Neuronal stem cell (in vitro differentiated cells): Measurements from ENCODE around the gene SLC6A19.

Source experiments
- DNase-seq: peaks from one replicate; pipeline ENCODE4 v3.0.0-alpha.2; 2013; ENCODE audit warnings: low spot score
- H2AFZ ChIP-seq: one replicate; pipeline ENCODE4 v1.6.1; 2013; ENCODE audit warnings: mild to moderate bottlenecking, low read length, inconsistent platforms
- H2AK5ac ChIP-seq: 2 replicates; pipeline ENCODE4 v1.6.1; 2013; ENCODE audit warnings: low read depth, mild to moderate bottlenecking, inconsistent platforms, low read length, moderate library complexity, mixed read lengths
- H2BK120ac ChIP-seq: 2 replicates; pipeline ENCODE4 v1.6.1; 2013; ENCODE audit warnings: low read depth, mild to moderate bottlenecking, inconsistent platforms, low read length, moderate library complexity, mixed read lengths
- H2BK12ac ChIP-seq: one replicate; pipeline ENCODE4 v1.6.1; 2013; ENCODE audit warnings: low read length, inconsistent platforms
- H2BK15ac ChIP-seq: 2 replicates; pipeline ENCODE4 v1.6.1; 2013; ENCODE audit warnings: mild to moderate bottlenecking, low read length, inconsistent platforms, mixed read lengths
- H2BK5ac ChIP-seq: one replicate; pipeline ENCODE4 v1.6.1; 2013; ENCODE audit warnings: inconsistent platforms, mild to moderate bottlenecking, low read length, moderate library complexity
- H3K14ac ChIP-seq: one replicate; pipeline ENCODE4 v1.6.1; 2013; ENCODE audit warnings: low read length, inconsistent platforms
- H3K18ac ChIP-seq: 2 replicates; pipeline ENCODE4 v1.6.1; 2013; ENCODE audit warnings: low read length, inconsistent platforms
- H3K23ac ChIP-seq: 2 replicates; pipeline ENCODE4 v1.6.1; 2013; ENCODE audit warnings: low read depth, mild to moderate bottlenecking, mixed read lengths, low read length, inconsistent platforms; ENCODE audit not compliant: poor library complexity
- H3K27ac ChIP-seq: replicated peaks from 3 replicates; pipeline ENCODE4 v1.5.1; 2013; ENCODE audit warnings: low read length, inconsistent platforms
- H3K27me3 ChIP-seq, 3 experiments: 2 replicates each; pipeline ENCODE4 v1.6.1; 2013; ENCODE audit warnings: low read length in 3 of 3, mild to moderate bottlenecking in 2 of 3, inconsistent platforms in 1 of 3, low read depth in 1 of 3, mixed read lengths in 1 of 3, moderate library complexity in 1 of 3; ENCODE audit not compliant: control insufficient read depth in 3 of 3, insufficient read depth in 3 of 3
- H3K36me3 ChIP-seq, 2 donors: replicated peaks in 1 of 2; 2 replicates each; pipeline ENCODE4 v1.6.1; 2013; ENCODE audit warnings: low read length in 2 of 2; ENCODE audit not compliant: control insufficient read depth in 2 of 2, insufficient read depth in 2 of 2
- H3K4ac ChIP-seq: 2 replicates; pipeline ENCODE4 v1.6.1; 2013; ENCODE audit warnings: inconsistent platforms, mild to moderate bottlenecking, low read length, moderate library complexity
- H3K4me1 ChIP-seq, 2 donors: 1 replicate in 1 of 2; 2 replicates in 1 of 2; pipeline ENCODE4 v1.6.1; 2013; ENCODE audit warnings: low read length in 2 of 2, low read depth in 1 of 2; ENCODE audit not compliant: control insufficient read depth in 2 of 2, insufficient read depth in 1 of 2
- H3K4me2 ChIP-seq: one replicate; pipeline ENCODE4 v1.6.1; 2013; ENCODE audit warnings: mild to moderate bottlenecking, low read length, inconsistent platforms; ENCODE audit not compliant: insufficient read depth, poor library complexity, severe bottlenecking
- H3K4me3 ChIP-seq, 2 donors: 2 replicates each; pipeline ENCODE4 v1.5.1; 2013; ENCODE audit warnings: low read length in 2 of 2, mild to moderate bottlenecking in 2 of 2, inconsistent platforms in 1 of 2, moderate library complexity in 1 of 2
- H3K79me1 ChIP-seq: one replicate; pipeline ENCODE4 v1.6.1; 2013; ENCODE audit warnings: low read depth, mild to moderate bottlenecking, inconsistent platforms, low read length, moderate library complexity
- H3K9ac ChIP-seq: one replicate; pipeline ENCODE4 v1.6.1; 2013; ENCODE audit warnings: mild to moderate bottlenecking, low read depth, low read length, inconsistent platforms; ENCODE audit not compliant: poor library complexity
- H3K9me3 ChIP-seq, 2 donors: replicated peaks in 1 of 2; 2 replicates each; pipeline versions ENCODE3 to v1.6.1; 2013; ENCODE audit warnings: low read length in 2 of 2, mild to moderate bottlenecking in 2 of 2, inconsistent platforms in 1 of 2, low read depth in 1 of 2, mixed read lengths in 1 of 2, moderate library complexity in 1 of 2; ENCODE audit not compliant: control insufficient read depth in 2 of 2, insufficient read depth in 1 of 2
- H4K8ac ChIP-seq: one replicate; pipeline ENCODE4 v1.6.1; 2013; ENCODE audit warnings: low read depth, mild to moderate bottlenecking, inconsistent platforms, low read length, moderate library complexity
- H4K91ac ChIP-seq: one replicate; pipeline ENCODE4 v1.6.1; 2013; ENCODE audit warnings: low read length, low read depth, mild to moderate bottlenecking, inconsistent platforms; ENCODE audit not compliant: poor library complexity
- WGBS, 2 donors: extraction: QIAGEN DNeasy Blood & Tissue Kit; methylation state at CpG; one replicate each; pipeline ENCODE4 v1.1.7; 2013; ENCODE audit warnings: missing lambda C conversion rate in 2 of 2, mixed read lengths in 1 of 2; ENCODE audit not compliant: insufficient read length in 2 of 2, insufficient replicate concordance in 1 of 2; ENCODE audit errors: extremely low coverage in 2 of 2; 5-methylcytosine and 5-hydroxymethylcytosine counted together

SLC6A19 gene

GRCh38 chr5:1272201-1272600, 70.8 kb downstream of the SLC6A19 start:
- Histone ChIP-seq H3K79me1 (no peaks in the 10 kb centered on the region), H2BK12ac (no peak overlapping the region), H3K23ac (no peak overlapping the region), H3K9ac (no peak overlapping the region), H3K4me1 (no peaks in the 10 kb centered on the region), H3K4me3 (no peak overlapping the region), H3K9me3 (peaks cover 0 to 2% of the 10 kb centered on the region in 2 donors), H4K91ac (no peak overlapping the region), H2BK5ac (no peak overlapping the region), H3K27ac (no peak overlapping the region), H3K4ac (no peak overlapping the region), H2BK120ac (no peak overlapping the region), H3K27me3 (no peaks in the 10 kb centered on the region), H3K14ac (no peak overlapping the region), H4K8ac (no peak overlapping the region), H3K18ac (no peak overlapping the region), H2AFZ (no peak overlapping the region), H2AK5ac (no peak overlapping the region), H2BK15ac (no peak overlapping the region), H3K4me2 (no peak overlapping the region), H3K36me3 (peaks cover 0 to under 1% of the 10 kb centered on the region in 2 donors)
- DNase-seq, result no peak
- WGBS, 2 donors, result no CpG with 5 or more reads among the region's 21 CpGs

GRCh38 chr5:1273745-1274144, 72.3 kb downstream of the SLC6A19 start:
- Histone ChIP-seq H4K91ac (no peak overlapping the region), H3K4ac (no peak overlapping the region), H3K27ac (no peak overlapping the region), H2AFZ (no peak overlapping the region), H3K9me3 (peaks cover 0 to 2% of the 10 kb centered on the region in 2 donors), H3K14ac (no peak overlapping the region), H3K18ac (no peak overlapping the region), H3K9ac (no peak overlapping the region), H3K4me2 (no peak overlapping the region), H3K36me3 (peaks cover 0 to 8% of the 10 kb centered on the region in 2 donors), H2BK15ac (no peak overlapping the region), H4K8ac (no peak overlapping the region), H3K4me3 (no peak overlapping the region), H2AK5ac (no peak overlapping the region), H2BK12ac (no peak overlapping the region), H3K4me1 (no peaks in the 10 kb centered on the region), H3K27me3 (no peaks in the 10 kb centered on the region), H2BK120ac (no peak overlapping the region), H3K23ac (no peak overlapping the region), H3K79me1 (no peaks in the 10 kb centered on the region), H2BK5ac (no peak overlapping the region)
- no CpG with 5 or more reads among the region's 20 CpGs for WGBS, 2 donors
- DNase-seq, result no peak

- no peak overlapping the region for H2AFZ ChIP-seq
- H3K4me3 ChIP-seq, result no peak overlapping the region
- H3K14ac ChIP-seq, result no peak overlapping the region
- H2AK5ac ChIP-seq, result no peak overlapping the region
- H3K18ac ChIP-seq, result no peak overlapping the region
- H3K36me3 ChIP-seq, result peaks cover 0 to 8% of the 10 kb centered on the region in 2 donors
- H3K79me1 ChIP-seq, result no peaks in the 10 kb centered on the region
- no peak overlapping the region for H2BK120ac ChIP-seq
- no peak overlapping the region for H2BK12ac ChIP-seq
- no peak overlapping the region for H4K8ac ChIP-seq
- peaks cover 0 to 2% of the 10 kb centered on the region in 2 donors for H3K9me3 ChIP-seq
- no peak overlapping the region for H2BK15ac ChIP-seq
- H3K27ac ChIP-seq, result no peak overlapping the region
- no peak overlapping the region for H3K4me2 ChIP-seq
- no peaks in the 10 kb centered on the region for H3K4me1 ChIP-seq
- no CpG with 5 or more reads among the region's 16 CpGs for WGBS, 2 donors
- no peak overlapping the region for H3K9ac ChIP-seq
- no peaks in the 10 kb centered on the region for H3K27me3 ChIP-seq
- H2BK5ac ChIP-seq, result no peak overlapping the region
- DNase-seq, result no peak
- no peak overlapping the region for H3K4ac ChIP-seq
- no peak overlapping the region for H4K91ac ChIP-seq
- H3K23ac ChIP-seq, result no peak overlapping the region
Observed at GRCh38 chr5:1274471-1274870, 73.1 kb downstream of the SLC6A19 start.
